Brain microvascular endothelial cell (primary cell): ENCODE measurements around the gene LRMDA.

Experiments used
- DNase-seq: peaks from one replicate; pipeline ENCODE4 v3.0.0-alpha.2; 2020
- H3K27ac ChIP-seq: fragments of 250-450 bp; sonication (Bioruptor Pico); 2 replicates; pipeline ENCODE4 v1.5.1; 2020; ENCODE audit warnings: mild to moderate bottlenecking, moderate library complexity
- H3K27me3 ChIP-seq: fragments of 250-450 bp; sonication (Bioruptor Pico); replicated peaks from 2 replicates; pipeline ENCODE4 v1.5.1; 2020; ENCODE audit warnings: mild to moderate bottlenecking
- H3K36me3 ChIP-seq: fragments of 250-450 bp; sonication (Bioruptor Pico); replicated peaks from 2 replicates; pipeline ENCODE4 v1.5.1; 2020; ENCODE audit warnings: mild to moderate bottlenecking
- H3K4me3 ChIP-seq: 2 replicates; pipeline ENCODE4 v1.5.1; 2011; ENCODE audit warnings: low read depth, mild to moderate bottlenecking, control low read depth, low read length, moderate library complexity
- CTCF ChIP-seq: IDR thresholded peaks from 2 replicates; pipeline ENCODE4 v1.5.1; 2011; ENCODE audit warnings: low read depth, mild to moderate bottlenecking, moderate library complexity, low read length, control low read depth, inconsistent platforms; ENCODE audit errors: missing control alignments
- in situ Hi-C: cut with HindIII; loops from 2 replicates; pipeline ENCODE4 v1.10.0; 2017; ENCODE audit warnings: low sequenced_read_pairs, low pct_ligation_motif_present

The LRMDA gene

DNA sequence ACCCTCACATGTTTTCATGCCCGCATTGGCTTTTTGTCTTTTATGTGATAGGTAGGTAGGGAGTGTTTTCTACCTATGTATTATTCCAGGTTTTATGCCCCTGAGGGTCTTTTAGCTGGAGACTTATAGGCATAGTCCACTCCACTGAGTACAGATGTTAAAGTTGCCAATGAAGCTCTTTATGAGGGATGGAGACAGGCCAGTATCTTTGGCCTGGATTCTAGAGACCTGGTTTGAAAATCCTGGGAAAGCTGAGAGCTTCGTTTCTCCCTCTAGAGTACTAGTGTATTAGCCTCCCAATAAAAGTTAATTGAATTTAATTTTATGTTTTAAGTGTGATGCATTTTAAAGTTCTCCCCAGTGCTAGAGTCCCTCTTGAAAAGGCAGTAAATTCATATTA, 854.1 kb downstream of the LRMDA start:
- Histone ChIP-seq H3K27ac (no peak overlapping the region), H3K4me3 (no peak overlapping the region), H3K27me3 (no peaks in the 10 kb centered on the region), H3K36me3 (no peaks in the 10 kb centered on the region)
- no peak for TF ChIP-seq CTCF
- DNase-seq, result no peak
- in situ Hi-C loops, result no loop called here

- Histone ChIP-seq H3K27ac (no peak overlapping the region), H3K4me3 (no peak overlapping the region), H3K27me3 (no peaks in the 10 kb centered on the region), H3K36me3 (no peaks in the 10 kb centered on the region)
- no peak for TF ChIP-seq CTCF
- in situ Hi-C loops, result no loop called here
- DNase-seq, result no peak
Observed at GRCh38 chr10:76286536-76286935, 855.1 kb downstream of the LRMDA start.

DNA sequence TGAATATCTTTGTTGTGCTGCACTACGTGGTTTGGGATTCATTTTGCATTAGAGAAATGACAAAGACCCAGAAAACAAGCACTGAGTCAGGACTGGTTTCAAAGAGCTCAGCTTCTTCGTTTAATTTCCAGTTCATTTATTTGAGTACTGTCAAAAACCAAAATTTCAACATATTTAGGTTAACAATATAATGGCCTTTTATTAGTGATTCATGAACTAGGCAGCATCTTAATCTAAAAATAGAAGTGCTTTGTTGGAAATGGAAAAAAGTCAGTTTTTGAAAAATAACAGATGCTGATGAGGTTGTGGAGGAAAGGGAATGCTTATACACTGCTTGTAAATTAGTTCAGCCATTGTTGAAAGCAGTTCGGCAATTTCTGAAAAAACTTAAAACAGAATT, 856.4 kb downstream of the LRMDA start:
- no peak for DNase-seq
- H3K4me3 ChIP-seq, result no peak overlapping the region
- H3K36me3 ChIP-seq, result no peaks in the 10 kb centered on the region
- no peak for TF ChIP-seq CTCF
- in situ Hi-C loops, result no loop called here
- no peaks in the 10 kb centered on the region for H3K27me3 ChIP-seq
- H3K27ac ChIP-seq, result no peak overlapping the region

DNA sequence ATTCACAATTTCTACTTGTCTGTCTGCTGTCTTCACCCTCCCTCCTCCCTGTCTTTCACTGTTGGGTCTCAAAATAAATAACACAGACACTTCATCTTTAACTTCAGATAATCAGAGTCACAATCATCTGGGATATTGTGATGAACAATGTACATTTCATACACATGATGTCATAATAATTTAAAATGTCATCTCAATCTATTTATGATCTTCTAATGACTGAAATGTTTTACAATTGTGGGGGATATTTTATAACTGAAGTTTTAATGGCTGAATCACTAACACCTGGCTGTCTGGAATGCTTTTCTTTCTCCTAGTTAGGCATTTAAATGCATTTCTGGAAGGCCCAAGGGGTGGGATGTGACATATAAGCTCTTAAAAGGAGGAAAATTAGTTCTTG, 859.8 kb downstream of the LRMDA start:
- no peak for DNase-seq
- no peak overlapping the region for H3K4me3 ChIP-seq

GRCh38 chr10:76291885-76292284, 860.5 kb downstream of the LRMDA start:
- Histone ChIP-seq H3K4me3 (no peak overlapping the region), H3K27me3 (no peaks in the 10 kb centered on the region), H3K27ac (no peak overlapping the region), H3K36me3 (no peaks in the 10 kb centered on the region)
- no peak for DNase-seq
- TF ChIP-seq CTCF, result no peak
- in situ Hi-C loops, result no loop called here

More for the DNA sequence above, 859.8 kb downstream of the LRMDA start:
- in situ Hi-C loops, result no loop called here
- no peak overlapping the region for H3K27ac ChIP-seq
- H3K27me3 ChIP-seq, result no peaks in the 10 kb centered on the region
- TF ChIP-seq CTCF, result no peak
- no peaks in the 10 kb centered on the region for H3K36me3 ChIP-seq

- Histone ChIP-seq H3K36me3 (no peaks in the 10 kb centered on the region), H3K27me3 (no peaks in the 10 kb centered on the region), H3K27ac (no peak overlapping the region), H3K4me3 (no peak overlapping the region)
- DNase-seq, result no peak
- in situ Hi-C loops, result no loop called here
- no peak for TF ChIP-seq CTCF
Observed at GRCh38 chr10:76296957-76297356, 865.5 kb downstream of the LRMDA start.
